HG02623 (cell line): Measurements from ENCODE around the gene MAML2.

Experiments used
- ATAC-seq: cut with Tn5 transposase; IDR thresholded peaks from one replicate; pipeline ENCODE4 v1.9.1; 2021; ENCODE audit warnings: moderate library complexity; ENCODE audit not compliant: unreplicated experiment

MAML2 gene

DNA sequence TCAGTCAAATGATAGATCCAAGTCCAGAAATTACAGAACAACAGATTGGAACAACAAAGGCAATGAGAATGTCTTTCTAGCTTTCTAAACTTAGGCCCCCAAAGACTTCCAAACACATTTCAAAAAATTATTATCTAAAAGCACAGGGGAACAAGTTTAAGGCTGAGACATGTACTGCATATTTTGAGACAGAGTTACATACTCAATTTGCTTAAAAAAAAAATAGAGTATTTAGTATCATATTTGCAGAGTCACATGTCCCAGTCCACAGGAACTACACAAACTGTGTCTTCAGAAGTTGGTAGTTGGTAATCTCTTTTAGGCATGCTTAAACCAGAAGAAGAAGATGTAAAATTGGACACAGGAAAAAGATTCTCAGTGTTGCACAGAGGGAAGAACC lies 127.2 kb downstream of the MAML2 start:
- no peak for ATAC-seq

DNA sequence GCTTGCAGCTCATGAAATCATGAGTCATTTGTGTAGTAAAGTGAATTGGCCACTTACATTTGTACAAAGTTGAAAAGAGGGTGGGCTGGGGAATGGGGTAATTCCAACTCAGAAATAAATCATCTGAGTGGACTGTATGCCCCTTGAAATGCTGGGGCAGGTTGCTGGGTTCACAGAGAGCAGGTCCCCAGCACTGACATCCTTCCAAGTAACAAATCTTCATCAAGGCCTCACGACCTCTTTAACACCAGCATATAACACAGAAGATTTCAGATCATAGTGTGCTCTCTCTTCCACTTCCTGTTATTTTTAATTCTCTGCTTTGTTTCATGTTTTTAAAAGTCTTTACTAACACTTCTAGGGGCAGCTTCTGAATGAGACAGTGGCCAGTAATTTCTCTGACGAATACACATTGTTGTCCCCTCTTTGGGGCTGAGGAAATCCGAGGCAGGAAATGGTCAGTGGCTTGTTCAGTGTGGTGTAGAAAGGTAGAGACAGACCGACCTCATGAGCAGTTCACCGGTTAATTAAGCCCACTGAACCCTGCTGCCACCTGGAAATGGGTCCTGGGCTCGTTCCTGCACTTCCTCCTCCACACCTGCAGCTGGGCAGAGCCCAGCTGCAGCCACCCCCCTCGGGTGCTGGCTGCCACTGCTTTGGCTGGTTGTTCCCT lies 127.7 kb downstream of the MAML2 start:
- peak; percentile 79 for ATAC-seq

DNA sequence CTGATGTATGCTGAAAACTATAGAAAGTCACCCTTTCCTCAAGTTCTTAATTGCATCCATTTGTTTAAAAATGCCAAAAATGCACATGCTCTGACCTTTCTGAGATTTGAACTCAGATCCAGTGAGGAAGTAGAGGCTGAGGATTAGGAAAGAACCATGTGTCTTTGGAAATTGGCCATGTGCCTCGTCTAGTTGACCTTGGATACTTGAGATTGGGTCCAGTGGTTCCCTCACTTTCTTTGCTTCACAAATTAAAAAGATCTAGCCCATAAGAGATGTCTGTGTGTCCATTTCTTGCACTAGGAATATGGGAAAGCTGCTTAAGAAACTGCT lies 128.3 kb downstream of the MAML2 start:
- no peak for ATAC-seq

DNA sequence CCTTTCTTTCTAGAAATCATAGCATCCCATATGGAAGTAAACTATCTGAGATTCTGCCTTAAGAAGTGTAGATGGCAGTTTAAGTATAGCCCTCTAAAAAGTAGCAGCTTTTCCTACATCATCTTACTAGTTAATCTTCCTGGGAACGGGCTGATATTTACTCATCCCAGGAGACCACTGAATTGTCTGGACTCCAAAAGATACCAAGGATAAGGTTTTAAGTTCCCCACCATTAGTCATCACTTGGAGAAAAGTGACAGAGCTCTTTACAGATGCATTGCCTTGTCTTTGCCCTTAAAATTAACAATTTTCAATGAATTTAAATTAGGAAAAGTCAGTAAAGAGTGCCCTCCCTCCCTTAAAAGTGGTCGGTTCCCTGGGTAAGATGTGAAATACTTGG lies 129.5 kb downstream of the MAML2 start:
- no peak for ATAC-seq

DNA sequence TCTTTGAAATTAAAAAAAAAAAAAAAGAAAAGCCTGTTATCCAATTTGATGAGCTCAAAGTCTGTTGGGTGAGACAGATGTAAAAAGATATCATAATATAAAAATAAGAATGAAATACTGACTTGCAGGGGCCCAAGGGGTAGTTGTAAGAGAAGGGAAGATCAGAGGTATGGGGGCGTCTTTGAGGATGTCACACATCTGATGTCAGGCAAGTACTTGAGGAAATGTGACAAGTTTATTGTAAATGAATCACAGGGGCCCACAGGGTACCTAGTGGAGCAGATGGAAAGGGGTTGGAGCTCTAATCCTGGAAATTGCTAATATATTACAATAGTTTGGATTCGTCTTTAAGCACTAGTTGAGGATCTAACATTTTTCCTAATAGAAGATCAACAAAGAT lies 131.6 kb downstream of the MAML2 start:
- no peak for ATAC-seq

DNA sequence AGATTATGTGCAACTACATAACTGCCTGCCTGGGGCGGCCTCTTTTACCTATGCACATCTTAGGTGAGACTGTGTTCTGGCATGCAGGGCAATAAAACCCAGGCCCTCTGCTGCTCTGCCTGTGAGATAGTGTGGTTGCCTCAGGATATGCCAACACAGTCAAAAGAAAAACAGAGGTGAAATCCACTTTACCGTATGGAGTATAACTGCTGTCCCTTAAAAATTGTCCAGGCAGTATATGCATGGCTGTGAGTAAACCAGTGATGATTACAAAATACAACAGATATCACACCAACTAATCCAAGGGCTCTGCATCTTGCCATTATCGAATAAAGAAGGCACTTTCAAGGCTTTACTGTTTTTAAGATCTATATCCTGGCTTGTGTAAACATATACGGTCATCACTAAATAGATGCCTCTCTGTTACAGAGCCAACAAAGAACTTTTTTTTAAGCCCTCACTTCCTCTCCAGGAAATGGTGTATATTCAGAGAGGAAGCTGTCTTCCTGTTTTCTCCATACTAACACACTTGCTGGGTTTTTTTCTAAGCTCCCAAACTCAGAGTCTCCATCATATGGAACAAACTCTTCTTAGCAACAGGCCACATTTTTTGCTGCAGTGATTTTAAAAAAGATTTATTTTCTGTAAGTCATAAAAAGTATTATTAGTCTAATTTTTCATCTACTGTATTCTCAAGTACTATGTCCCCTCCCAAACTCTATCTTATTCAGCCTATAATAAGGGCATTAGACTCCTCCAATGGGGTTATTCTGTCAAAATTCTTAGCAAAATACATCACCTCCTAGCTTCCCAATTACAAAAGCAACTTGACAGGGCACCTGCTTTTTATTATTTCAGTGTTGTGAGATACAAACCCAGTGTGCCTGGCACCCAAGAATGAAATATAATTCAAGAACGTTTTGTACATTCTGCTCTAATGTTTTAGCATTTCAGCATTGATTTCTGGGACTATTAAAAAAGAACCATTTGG lies 135.2 kb downstream of the MAML2 start:
- ATAC-seq: peak; percentile 38

DNA sequence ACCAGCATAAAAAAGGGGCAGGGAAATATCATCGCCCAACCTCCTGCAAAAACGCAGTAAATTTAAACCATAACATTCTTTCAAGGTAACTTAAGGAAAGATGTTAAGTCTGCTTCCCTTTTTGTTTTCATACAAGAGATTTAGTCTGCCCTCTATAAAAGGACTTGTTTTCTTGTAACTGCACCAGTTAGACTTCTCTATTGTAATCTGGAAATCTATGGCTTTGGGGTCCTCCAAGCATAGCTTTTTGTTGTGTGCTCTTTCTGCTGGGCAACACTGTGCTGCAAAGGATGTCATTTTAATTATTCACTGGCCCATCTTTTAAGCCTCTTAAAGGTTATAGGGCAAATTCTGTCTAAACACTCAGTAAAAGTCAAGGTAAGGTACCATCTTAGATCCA lies 136.0 kb downstream of the MAML2 start:
- no peak for ATAC-seq

DNA sequence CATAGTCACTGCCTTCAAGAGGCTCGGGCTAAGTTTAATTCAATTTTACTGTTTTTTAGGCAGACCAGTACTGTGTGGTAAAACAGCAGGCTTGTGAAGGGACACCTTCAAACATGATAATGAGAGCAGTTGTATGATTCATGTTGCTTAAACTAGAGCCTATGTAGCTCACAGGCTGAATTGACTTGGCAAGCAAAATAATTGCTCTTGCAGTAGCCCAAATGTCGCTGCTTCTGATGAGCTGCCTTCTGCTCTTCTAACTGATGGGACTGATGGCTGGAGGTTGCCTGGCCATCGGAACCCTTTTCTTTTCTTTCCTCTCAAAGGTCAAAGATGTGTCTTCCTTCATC lies 137.6 kb downstream of the MAML2 start:
- no peak for ATAC-seq

DNA sequence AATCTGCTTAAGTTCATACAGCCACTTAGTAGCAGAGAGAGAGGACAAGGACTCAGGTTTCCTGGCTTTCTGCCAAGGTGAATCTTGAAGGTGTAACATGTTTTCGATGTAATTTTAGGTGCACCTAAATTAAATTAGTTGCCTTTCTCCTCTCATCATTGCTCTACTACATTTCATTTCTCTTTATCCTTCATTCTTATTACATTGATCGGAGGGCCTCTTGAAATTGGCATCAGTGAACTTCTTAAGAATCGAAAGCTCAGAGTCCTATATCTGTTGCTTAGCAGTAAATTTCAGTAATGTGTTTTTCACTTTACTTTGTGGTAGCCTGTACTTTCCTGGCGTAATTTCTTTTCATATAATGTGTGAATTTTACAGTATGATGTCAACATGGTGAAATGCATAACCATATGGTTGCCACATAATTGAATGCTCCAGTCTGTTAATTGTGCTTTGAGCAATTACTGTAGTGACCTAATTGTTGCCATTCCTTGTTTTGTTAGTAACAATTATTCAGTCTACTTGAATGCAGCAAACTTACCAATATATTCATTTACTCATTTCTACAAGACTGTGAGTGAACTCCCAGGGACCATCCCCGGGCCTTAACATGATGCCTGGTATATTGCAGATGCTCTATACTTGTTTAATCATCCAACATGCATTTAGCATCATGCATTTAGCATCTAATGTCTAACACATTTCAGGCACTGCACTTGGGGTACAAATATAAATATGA lies 138.1 kb downstream of the MAML2 start:
- no peak for ATAC-seq

DNA sequence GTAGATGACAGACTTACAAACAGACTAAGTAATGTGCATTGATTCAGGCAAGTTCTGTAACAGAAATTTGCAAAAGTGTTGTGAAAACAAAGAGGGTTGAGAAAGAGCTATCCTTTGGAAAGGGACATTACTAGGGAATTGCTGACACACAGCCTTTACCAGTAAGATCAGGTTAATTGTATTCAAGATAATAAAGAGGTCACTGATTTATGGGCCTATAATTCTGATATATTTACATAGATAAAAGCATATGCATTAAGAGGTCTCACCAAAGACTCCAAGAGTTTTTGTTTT lies 138.7 kb downstream of the MAML2 start:
- no peak for ATAC-seq

DNA sequence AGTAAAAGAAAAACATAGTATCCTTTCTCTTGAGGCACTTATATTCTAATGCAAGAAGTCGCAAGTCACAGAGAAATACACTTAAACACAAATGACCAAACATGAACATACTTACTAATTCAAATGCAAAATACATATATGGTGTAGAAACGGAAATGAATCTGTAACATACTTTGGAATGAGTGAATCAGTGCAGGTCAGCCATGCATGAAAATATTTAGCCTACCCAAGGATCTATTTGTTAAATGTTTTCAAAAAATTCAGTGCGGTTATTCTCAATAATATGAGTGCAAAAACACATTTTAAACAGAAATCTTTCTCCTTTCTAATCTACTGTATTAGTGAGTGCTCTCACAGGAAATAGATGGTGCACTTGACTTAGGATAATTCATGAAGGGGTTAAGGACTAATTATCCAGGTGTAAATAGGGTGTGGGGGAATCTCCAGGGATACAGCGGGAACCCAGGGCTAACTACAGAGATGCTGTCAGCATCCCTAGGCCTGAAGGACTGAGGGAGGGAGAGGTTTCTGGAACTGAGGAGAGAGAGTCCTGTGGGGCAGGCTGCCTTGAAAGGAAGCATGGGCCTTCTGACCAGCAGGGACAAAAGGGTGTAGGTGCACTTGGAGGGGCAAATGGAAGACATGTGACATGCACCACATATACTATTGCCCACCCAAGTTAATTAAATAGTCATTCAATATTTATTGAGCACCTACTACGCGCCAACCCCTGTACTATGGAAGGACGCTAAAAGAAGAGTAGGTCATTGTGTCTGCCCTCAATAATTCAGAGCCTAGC lies 139.2 kb downstream of the MAML2 start:
- no peak for ATAC-seq

DNA sequence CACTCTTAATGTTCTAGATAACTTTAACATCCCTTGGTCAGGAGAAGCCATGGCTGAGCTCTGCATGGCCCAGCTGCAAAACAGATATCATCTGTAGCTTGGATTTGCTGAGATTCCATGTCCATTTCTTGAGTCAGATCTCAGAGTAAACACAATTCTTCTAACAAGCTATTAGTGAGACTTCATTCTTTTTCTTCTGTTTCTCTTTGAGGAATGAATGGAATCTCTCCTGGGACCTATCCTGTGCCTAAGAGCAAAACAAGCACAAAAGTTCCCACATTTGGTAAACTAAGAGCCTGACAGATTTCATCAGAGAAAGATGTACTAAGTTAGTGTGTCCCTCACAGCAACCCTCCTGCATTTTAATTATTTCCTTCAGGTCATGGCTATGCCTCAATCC lies 142.8 kb downstream of the MAML2 start:
- no peak for ATAC-seq

DNA sequence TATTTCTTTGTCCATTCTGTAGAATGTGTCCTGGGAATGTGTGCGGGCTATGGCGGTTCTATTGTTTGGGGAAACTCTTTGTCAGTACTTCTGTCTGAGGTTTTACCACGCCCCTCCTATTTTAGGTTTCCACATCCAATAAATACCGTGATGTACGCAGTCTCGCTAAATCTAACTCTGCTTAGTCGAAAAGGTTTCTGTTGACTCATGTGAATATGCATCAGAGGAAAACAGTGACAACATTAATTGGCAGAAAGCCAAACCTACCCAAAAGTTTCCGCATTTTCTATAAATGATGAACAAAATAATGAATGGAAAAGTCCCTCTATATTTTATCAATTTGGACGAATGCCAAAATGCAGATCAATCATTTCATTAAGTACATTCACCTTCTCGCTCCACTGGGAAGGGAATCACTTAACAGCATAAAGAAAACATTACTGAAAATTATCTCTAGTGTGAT lies 143.4 kb downstream of the MAML2 start:
- ATAC-seq: no peak

DNA sequence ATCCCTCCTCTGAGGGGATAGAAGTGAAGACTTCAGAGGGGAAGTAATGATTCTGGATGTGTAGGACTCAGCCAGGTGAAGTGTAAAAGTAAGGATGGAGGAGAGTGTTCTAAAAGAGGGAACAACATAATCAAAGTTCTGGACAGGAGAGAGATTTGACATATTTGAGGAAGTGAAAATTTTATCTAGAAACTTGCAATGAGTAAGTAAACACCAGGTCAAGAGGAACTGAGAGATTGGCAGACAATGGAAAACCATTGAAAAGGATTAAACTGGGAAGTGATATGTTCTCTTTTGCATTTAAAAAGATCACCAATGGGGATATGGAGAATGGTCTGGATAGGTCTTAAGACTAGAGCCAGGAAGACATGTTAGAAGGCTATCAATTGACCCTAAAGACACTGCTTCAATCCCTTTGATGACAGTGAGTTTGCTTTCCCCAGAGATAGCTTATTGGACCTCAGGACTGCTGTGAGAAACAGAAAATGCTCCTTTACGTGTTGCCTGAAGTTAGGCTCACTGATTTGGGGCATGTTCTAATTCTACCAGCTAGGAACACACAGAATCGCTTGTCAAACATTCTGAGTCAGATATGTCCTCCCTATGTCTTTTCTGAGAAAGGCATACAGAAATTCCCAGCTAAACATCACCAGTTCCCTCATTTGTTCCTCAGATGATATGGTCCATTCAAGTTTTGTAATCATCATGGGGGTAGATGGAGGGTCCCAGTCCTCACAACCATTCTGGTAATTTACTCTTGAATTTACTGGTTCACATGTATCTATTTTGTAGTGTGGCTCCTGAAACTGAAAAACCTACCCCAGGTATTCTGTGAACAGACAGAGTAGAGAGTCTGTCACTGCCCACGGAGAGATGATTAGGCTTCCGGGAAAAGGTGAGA lies 144.9 kb downstream of the MAML2 start:
- ATAC-seq: peak; percentile 66

DNA sequence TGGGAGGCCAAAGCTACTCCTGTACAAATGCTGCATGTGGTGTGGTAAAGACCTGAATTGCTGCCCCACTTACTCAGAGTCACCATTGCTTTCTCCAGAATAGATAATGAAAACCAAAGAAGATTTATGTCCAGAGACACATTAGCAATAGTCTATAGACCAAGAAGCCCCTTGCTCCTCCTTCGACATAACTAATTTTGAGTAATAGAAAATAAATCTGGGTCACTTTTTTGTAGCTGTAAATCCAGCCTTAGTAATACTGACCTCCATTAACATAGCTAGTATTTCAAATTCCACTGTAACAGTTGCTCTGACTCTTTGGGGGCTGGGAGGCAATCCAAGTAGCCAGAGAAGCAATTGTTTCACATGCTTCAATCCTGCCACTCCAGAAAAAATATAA lies 145.9 kb downstream of the MAML2 start:
- ATAC-seq: no peak

DNA sequence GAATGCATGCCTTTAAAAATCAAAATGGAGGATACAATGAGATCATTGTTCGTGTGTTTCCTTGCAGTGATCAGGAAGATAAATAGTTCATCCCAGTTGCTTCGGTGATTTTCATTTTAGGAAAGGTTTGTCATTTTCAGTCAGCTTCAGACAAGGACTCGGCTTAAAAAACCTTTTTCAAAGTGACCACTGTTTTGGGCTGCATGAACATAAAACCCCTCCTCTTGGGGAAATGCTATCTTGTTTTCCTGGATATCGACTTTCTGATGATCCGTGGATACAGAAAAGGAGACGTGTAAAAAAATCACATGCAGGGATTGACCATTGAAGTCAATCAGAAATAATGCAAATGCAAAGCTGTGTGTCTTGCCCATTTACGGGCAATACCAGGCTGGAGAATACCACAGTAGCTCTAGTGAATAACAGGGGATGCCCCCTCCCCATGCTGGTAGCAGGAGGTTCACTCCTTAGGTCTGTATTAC lies 146.8 kb downstream of the MAML2 start:
- ATAC-seq: no peak

DNA sequence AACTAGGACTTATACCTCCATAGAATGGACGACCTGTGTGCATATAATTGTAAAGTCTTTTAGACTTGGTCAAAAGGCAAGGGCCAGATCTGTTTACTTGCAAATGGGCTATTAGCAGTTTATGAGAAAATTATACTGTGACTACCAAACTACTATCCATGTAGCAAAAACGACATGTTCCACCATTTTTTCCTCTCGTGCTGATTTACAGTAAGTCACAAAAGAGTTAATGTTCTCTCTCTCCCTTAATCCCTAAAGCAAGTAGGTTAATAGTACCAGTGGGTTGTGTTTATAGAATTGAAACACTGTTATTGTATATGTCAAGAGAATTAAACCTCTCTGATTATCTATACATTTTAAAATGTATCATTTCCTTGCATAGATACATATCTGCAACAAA lies 147.3 kb downstream of the MAML2 start:
- ATAC-seq: no peak

DNA sequence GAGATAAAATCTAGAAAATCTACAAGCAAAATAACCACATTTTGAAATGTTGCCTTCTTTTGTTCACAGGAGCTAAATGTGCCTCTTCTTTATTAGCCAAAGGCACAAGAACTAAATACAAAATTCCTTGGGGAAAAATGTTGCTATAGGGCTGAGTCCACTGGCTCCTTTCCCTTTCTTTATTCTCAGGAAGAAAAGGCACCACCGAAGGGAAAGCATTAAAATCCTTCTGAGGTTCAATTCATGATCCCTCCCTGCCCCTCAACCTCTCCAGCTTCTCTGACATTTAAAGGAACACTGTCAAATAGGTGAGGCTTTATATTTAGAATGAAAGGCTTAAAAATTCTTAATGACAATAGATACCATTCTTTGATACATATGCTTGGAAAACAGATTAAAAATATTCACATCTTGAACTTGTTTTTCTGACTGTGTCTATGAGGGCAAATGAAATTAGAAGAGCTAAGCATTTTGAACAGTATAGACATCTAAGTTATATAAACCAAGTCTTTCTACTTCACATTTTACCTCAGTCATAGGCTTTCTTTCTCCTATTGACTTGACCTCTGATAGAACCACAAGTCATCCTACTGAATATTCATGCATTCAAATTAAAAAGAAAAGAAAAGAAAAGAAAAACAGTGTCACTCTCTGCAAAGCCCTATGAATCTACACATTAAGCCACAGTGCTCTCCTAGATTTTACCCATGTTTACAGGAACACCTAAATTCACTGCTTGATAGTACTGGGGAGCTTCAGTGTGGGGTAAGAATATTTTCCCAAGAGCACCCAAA lies 148.2 kb downstream of the MAML2 start:
- ATAC-seq: no peak
